C4-2B (cell line): Measurements from ENCODE around the gene METTL14.
A peak's percentile ranks its signal among the peaks of the same experiment; 100 is the strongest.

ENCODE experiments used
- H3K27ac ChIP-seq: fragments of 450-650 bp; 2 replicates; pipeline ENCODE4 v1.5.1; 2017
- CTCF ChIP-seq: fragments of 450-650 bp; conservative IDR thresholded peaks from 2 replicates; pipeline ENCODE4 v1.5.1; 2017; ENCODE audit warnings: mild to moderate bottlenecking
- ZFX ChIP-seq: fragments of 450-650 bp; IDR thresholded peaks from 2 replicates; pipeline ENCODE4 v1.6.1; 2017

The METTL14 gene

GRCh38 chr4:118745357-118745756 is 60.2 kb downstream of the METTL14 start:
- no peak for TF ChIP-seq CTCF
- TF ChIP-seq ZFX, result no peak
- H3K27ac ChIP-seq, result peak overlapping the region; percentile 71

GRCh38 chr4:118746251-118746919 is 61.2 kb downstream of the METTL14 start:
- TF ChIP-seq CTCF (no peak), ZFX (no peak)
- H3K27ac ChIP-seq, result peak overlapping the region; percentile 71; the same call in 1 of the 2 replicates

GRCh38 chr4:118749347-118749988 is 64.3 kb downstream of the METTL14 start:
- no peak overlapping the region for H3K27ac ChIP-seq
- TF ChIP-seq CTCF (no peak), ZFX (no peak)

DNA sequence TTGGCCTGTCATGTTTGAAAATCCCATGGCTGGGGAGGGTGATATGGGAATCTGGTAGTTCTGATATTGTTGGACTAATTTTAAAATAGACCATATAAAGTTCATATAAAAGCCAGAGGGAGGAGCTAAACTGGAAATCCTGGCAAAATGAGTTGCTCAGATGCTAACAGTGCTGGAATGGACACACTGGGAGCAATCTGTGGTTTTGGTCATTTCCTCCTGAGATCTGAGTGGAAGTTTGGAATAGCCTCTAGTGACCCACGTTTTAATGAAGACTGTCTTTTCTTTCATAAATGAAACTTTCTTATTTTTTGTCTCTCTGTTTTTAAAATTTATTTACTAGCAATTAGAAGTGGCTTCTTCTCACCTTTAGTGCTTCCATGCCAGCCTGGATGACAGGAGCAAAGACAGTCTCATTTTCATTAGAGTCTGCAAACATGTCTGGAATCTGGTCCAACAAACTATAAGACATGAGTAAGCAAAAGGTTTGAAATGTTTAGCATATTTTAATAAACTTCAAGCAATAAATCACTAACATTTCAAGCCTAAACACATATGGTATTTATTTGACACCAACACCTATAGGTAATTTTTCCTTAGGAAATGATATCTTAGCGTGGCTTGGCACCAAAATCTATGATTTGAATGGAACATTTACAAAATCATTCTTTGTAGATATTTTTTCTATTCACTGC is 66.6 kb downstream of the METTL14 start:
- TF ChIP-seq CTCF (no peak), ZFX (no peak)
- H3K27ac ChIP-seq, result 0 out of 2 replicates have a peak overlapping the region, but pooled peaks have one; percentile 2

DNA sequence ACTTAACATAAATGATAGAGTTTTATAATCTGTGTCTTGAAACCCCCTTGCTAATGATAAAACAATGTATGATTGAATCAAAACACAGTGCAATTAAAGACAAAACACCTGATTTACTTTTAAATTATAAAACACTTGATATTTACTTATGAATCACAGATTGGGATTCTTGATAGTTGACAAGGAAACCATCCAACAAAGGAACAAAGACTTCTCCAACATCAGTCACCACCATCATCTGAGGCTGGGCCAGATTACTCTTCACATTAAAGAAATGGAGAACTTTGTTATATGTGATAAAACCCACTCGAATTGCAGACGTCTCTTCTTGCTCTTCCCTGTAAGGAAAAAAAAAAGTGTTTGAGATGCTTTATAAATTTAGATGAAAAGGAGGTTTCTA is 67.4 kb downstream of the METTL14 start:
- no peak for TF ChIP-seq CTCF
- TF ChIP-seq ZFX, result no peak
- H3K27ac ChIP-seq, result no peak overlapping the region

- TF ChIP-seq CTCF, result no peak
- no peak for TF ChIP-seq ZFX
- no peak overlapping the region for H3K27ac ChIP-seq
Observed at GRCh38 chr4:118753096-118753495, 67.9 kb downstream of the METTL14 start.

DNA sequence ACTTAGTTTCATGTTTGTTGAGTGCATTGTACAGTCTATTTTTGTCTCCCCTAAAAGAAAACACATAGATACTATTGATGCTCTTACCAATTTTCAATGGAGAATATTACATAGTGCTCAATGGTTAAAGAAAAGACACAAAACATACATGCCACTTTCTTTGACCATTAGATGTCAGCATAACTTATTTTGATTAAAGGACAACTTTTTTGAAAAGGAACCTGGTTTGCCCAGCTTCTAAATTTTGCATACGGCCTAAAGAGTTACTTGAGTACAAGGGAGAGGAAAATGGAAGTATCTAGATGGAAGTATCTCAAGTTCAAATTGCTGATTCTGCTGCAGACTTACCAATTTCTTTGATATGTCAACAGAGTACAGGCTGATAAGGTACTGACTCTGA is 68.5 kb downstream of the METTL14 start:
- H3K27ac ChIP-seq, result no peak overlapping the region
- TF ChIP-seq CTCF (no peak), ZFX (no peak)
